OCI-LY1 (cell line): Measurements from ENCODE around the gene TTC9C.
A peak's percentile ranks its signal among the peaks of the same experiment; 100 is the strongest.

Experiments used
- H2AFZ ChIP-seq: fragments of 200-600 bp; sonication (generic), shearing (Covaris generic); 2 replicates; pipeline ENCODE4 v1.6.0; 2014; ENCODE audit warnings: antibody characterized with exemption, mild to moderate bottlenecking, low read length
- H3F3A ChIP-seq: fragments of 200-600 bp; sonication (generic), shearing (Covaris generic); 2 replicates; pipeline ENCODE4 v1.6.0; 2014; ENCODE audit warnings: mild to moderate bottlenecking, antibody characterized with exemption, low read length, moderate library complexity; ENCODE audit not compliant: insufficient read depth
- H3K27ac ChIP-seq: fragments of 200-600 bp; sonication (generic); 2 replicates; pipeline ENCODE4 v1.5.1; 2014; ENCODE audit warnings: low read length, mixed run types, mild to moderate bottlenecking, low read depth; ENCODE audit not compliant: poor library complexity, severe bottlenecking
- H3K27me3 ChIP-seq: fragments of 200-600 bp; sonication (generic); 2 replicates; pipeline ENCODE4 v1.6.0; 2014; ENCODE audit warnings: antibody characterized with exemption, mild to moderate bottlenecking, low read length, moderate library complexity; ENCODE audit not compliant: insufficient read depth
- H3K36me3 ChIP-seq: fragments of 200-600 bp; sonication (generic); 2 replicates; pipeline ENCODE4 v1.6.1; 2014; ENCODE audit warnings: mild to moderate bottlenecking, antibody characterized with exemption, low read length, moderate library complexity, mixed read lengths; ENCODE audit not compliant: insufficient read depth
- H3K4me1 ChIP-seq: fragments of 200-600 bp; sonication (generic); 2 replicates; pipeline ENCODE4 v1.5.1; 2014; ENCODE audit warnings: mild to moderate bottlenecking, low read length, moderate library complexity; ENCODE audit not compliant: insufficient read depth, severe bottlenecking
- H3K4me2 ChIP-seq: fragments of 200-600 bp; sonication (generic), shearing (Covaris generic); 2 replicates; pipeline ENCODE4 v1.6.1; 2014; ENCODE audit warnings: low read length
- H3K4me3 ChIP-seq: fragments of 200-600 bp; sonication (generic); 2 replicates; pipeline ENCODE4 v1.5.1; 2014; ENCODE audit warnings: low read length, low read depth, mild to moderate bottlenecking, mixed read lengths; ENCODE audit not compliant: poor library complexity, severe bottlenecking
- H3K79me2 ChIP-seq: fragments of 200-600 bp; shearing (Covaris generic); 2 replicates; pipeline ENCODE4 v1.6.1; 2016; ENCODE audit warnings: mixed run types, low read length, mixed read lengths; ENCODE audit not compliant: insufficient read depth
- H3K9ac ChIP-seq: fragments of 200-600 bp; sonication (generic), shearing (Covaris generic); 2 replicates; pipeline ENCODE4 v1.6.1; 2014; ENCODE audit warnings: mild to moderate bottlenecking, low read length, mixed read lengths
- H3K9me2 ChIP-seq: fragments of 200-600 bp; sonication (generic), shearing (Covaris generic); 2 replicates; pipeline ENCODE4 v1.6.1; 2014; ENCODE audit warnings: low read depth, mild to moderate bottlenecking, low read length, mixed read lengths
- H3K9me3 ChIP-seq: fragments of 200-600 bp; shearing (Covaris generic); 2 replicates; pipeline ENCODE4 v1.6.1; 2014; ENCODE audit warnings: low read length, mixed read lengths
- H4K20me1 ChIP-seq: fragments of 200-600 bp; sonication (generic), shearing (Covaris generic); 2 replicates; pipeline ENCODE4 v1.6.0; 2016; ENCODE audit warnings: mild to moderate bottlenecking, low read length; ENCODE audit not compliant: insufficient read depth
- EZH2 ChIP-seq: fragments of 200-600 bp; sonication (generic), shearing (Covaris generic); IDR thresholded peaks from 2 replicates; pipeline ENCODE4 v1.8.0; 2017; ENCODE audit warnings: borderline replicate concordance, mixed run types, mild to moderate bottlenecking, antibody characterized with exemption, low read length, moderate library complexity, mixed read lengths
- TF ChIP-seq, protein P1 (sequence below): fragments of 200-600 bp; sonication (generic), shearing (Covaris generic); IDR thresholded peaks from 2 replicates; pipeline ENCODE4 v1.5.1; 2017; ENCODE audit warnings: mild to moderate bottlenecking, antibody characterized with exemption, low read length, moderate library complexity, mixed read lengths

The TTC9C gene

DNA sequence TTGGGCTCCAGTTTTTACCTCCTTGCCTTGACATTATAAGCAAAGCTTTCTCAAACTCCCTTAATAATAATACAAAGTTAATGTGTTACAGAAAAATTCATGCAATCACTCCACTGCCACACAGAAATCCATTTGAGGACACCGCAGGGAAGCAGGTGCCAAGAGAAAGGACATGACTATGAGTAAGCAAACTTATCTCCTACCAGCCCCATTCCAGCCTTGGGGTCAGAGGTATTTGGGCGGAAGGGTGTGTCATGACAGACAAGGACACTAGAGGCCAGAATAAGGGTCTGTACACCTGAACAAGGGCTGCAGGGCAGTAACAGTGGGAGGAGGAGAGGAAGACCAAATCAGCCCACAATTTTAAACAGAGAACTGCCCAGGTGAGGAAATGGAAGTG is 14.9 kb upstream of the TTC9C start:
- no peak for TF ChIP-seq EZH2
- TF ChIP-seq, protein P1, sequence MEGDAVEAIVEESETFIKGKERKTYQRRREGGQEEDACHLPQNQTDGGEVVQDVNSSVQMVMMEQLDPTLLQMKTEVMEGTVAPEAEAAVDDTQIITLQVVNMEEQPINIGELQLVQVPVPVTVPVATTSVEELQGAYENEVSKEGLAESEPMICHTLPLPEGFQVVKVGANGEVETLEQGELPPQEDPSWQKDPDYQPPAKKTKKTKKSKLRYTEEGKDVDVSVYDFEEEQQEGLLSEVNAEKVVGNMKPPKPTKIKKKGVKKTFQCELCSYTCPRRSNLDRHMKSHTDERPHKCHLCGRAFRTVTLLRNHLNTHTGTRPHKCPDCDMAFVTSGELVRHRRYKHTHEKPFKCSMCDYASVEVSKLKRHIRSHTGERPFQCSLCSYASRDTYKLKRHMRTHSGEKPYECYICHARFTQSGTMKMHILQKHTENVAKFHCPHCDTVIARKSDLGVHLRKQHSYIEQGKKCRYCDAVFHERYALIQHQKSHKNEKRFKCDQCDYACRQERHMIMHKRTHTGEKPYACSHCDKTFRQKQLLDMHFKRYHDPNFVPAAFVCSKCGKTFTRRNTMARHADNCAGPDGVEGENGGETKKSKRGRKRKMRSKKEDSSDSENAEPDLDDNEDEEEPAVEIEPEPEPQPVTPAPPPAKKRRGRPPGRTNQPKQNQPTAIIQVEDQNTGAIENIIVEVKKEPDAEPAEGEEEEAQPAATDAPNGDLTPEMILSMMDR = no peak
- no peaks in the 10 kb centered on the region for H3K9me3 ChIP-seq
- H3K4me3 ChIP-seq = no peak overlapping the region
- H3K27me3 ChIP-seq = no peaks in the 10 kb centered on the region
- no peaks in the 10 kb centered on the region for H3K79me2 ChIP-seq
- no peak overlapping the region for H2AFZ ChIP-seq
- peaks cover 12% of the 10 kb centered on the region; the same call in 1 of the 2 replicates for H3F3A ChIP-seq
- H3K4me2 ChIP-seq = no peak overlapping the region
- H3K27ac ChIP-seq = peak overlapping the region; percentile 45
- no peaks in the 10 kb centered on the region for H4K20me1 ChIP-seq
- H3K9me2 ChIP-seq = no peaks in the 10 kb centered on the region
- peaks cover 81% of the 10 kb centered on the region for H3K36me3 ChIP-seq
- H3K4me1 ChIP-seq = peaks cover 25% of the 10 kb centered on the region
- no peak overlapping the region for H3K9ac ChIP-seq

DNA sequence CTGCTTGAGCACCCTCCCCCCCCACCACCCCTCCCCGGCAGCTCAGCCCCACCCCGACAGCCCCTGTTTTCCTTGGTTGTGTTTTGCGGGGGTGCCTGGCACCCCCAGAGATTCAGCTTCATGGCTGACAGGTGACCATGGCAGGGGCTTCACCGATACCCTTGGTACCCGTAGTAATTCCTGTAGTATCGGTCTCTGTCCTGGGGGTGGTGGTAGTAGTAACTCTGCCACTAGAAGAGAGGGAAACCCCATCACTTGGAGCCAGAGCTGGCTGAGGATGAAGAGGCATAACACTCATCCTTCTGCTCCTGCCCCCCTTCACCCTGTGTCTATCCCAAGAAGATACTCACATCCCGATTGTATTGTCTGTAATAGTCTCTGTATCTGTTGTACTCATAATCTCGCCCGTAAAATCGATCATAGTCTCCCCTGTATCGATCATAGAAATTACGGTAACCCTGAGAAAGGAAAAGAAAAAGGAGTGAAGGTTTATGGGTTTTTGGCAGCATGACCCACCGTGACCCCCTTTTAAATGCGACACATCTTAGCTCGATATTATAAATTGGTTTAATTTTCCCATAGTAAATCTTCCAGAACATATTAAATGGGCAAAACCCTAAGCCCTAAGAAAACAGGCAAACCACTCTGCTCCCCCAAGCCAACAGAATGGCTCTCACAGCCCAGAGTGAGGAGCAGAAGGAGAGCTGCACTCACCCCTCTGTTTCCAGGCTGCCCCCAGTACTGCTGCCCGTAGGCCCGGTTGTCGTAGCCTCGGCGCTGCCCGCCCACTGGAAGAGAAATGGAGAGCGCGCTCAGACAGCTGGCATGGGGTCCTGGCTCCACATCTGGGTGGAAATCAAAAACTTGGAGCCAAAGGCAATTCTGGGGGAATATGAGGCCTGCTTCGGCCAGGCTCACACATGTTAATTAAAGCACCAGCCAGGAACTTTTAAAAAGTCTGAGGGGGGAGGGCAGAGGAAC is 12.8 kb upstream of the TTC9C start:
- H3K27me3 ChIP-seq = no peaks in the 10 kb centered on the region
- H2AFZ ChIP-seq = no peak overlapping the region
- H4K20me1 ChIP-seq = no peaks in the 10 kb centered on the region
- peaks cover 12% of the 10 kb centered on the region; the same call in 1 of the 2 replicates for H3F3A ChIP-seq
- no peaks in the 10 kb centered on the region for H3K9me2 ChIP-seq
- no peak overlapping the region for H3K4me2 ChIP-seq
- peaks cover 5% of the 10 kb centered on the region for H3K4me1 ChIP-seq
- no peak for TF ChIP-seq EZH2
- TF ChIP-seq, protein P1 = no peak
- no peak overlapping the region for H3K27ac ChIP-seq
- no peak overlapping the region for H3K4me3 ChIP-seq
- H3K79me2 ChIP-seq = no peaks in the 10 kb centered on the region
- peaks cover 94% of the 10 kb centered on the region for H3K36me3 ChIP-seq
- H3K9me3 ChIP-seq = no peaks in the 10 kb centered on the region
- H3K9ac ChIP-seq = no peak overlapping the region

DNA sequence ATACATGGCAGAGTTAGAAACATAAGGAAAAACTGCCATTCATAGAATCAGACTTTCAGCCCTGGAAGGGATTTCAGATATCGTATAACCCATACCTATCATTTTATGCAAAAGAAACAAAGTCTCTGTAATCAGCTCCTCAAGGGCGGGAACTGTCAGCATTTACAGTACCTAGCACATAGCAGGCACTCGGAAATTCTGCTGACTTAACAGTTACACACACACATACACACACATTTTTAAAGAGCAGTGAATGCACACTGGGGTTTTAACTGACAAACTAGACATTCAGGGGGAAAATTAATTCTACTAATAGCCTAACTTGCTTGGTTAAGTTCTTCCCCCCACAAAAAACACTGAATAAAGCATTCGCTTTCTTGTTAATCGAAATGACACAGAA is 12.1 kb upstream of the TTC9C start:
- no peak overlapping the region for H2AFZ ChIP-seq
- H3K27me3 ChIP-seq = no peaks in the 10 kb centered on the region
- no peaks in the 10 kb centered on the region for H3K9me3 ChIP-seq
- H3K27ac ChIP-seq = no peak overlapping the region
- H3K79me2 ChIP-seq = no peaks in the 10 kb centered on the region
- no peak overlapping the region for H3K4me2 ChIP-seq
- no peaks in the 10 kb centered on the region for H3K9me2 ChIP-seq
- no peak overlapping the region for H3K4me3 ChIP-seq
- no peak overlapping the region for H3K9ac ChIP-seq
- 0 out of 2 replicates have a peak, but pooled peaks cover 12% of the 10 kb centered on the region for H3F3A ChIP-seq
- H3K4me1 ChIP-seq = peaks cover 4% of the 10 kb centered on the region
- H4K20me1 ChIP-seq = no peaks in the 10 kb centered on the region
- peaks cover 95% of the 10 kb centered on the region for H3K36me3 ChIP-seq
- no peak for TF ChIP-seq EZH2
- TF ChIP-seq, protein P1 = no peak
